Ishikawa (cell line): ENCODE results near the gene FEM1B.

ENCODE experiments used
- CEBPB ChIP-seq: IDR thresholded peaks from 2 replicates; pipeline ENCODE4 v1.6.1; 2012
- CREB1 ChIP-seq: IDR thresholded peaks from 2 replicates; pipeline ENCODE4 v1.6.1; 2012; ENCODE audit warnings: low read depth
- EGR1 ChIP-seq: IDR thresholded peaks from 2 replicates; pipeline ENCODE4 v1.6.1; 2012
- EP300 ChIP-seq: IDR thresholded peaks from 2 replicates; pipeline ENCODE4 v1.6.1; 2012; ENCODE audit warnings: borderline replicate concordance
- MAX ChIP-seq: IDR thresholded peaks from 2 replicates; pipeline ENCODE4 v1.6.1; 2012
- NFIC ChIP-seq: IDR thresholded peaks from 2 replicates; pipeline ENCODE4 v1.6.1; 2012
- RAD21 ChIP-seq: IDR thresholded peaks from 2 replicates; pipeline ENCODE4 v1.6.1; 2012; ENCODE audit warnings: low read depth
- TAF1 ChIP-seq: IDR thresholded peaks from 2 replicates; pipeline ENCODE4 v1.6.1; 2012; ENCODE audit warnings: low read depth, mild to moderate bottlenecking
- TEAD4 ChIP-seq: IDR thresholded peaks from 2 replicates; pipeline ENCODE4 v1.6.1; 2012
- USF1 ChIP-seq: IDR thresholded peaks from 2 replicates; pipeline ENCODE4 v1.6.1; 2012
- YY1 ChIP-seq: IDR thresholded peaks from 2 replicates; pipeline ENCODE4 v1.6.1; 2012; ENCODE audit warnings: low read depth
- ZBTB7A ChIP-seq: IDR thresholded peaks from 2 replicates; pipeline ENCODE4 v1.6.1; 2012; ENCODE audit warnings: low read depth
- TF ChIP-seq, protein P1 (sequence below): IDR thresholded peaks from 2 replicates; pipeline ENCODE4 v1.6.1; 2012; ENCODE audit warnings: low read depth, mild to moderate bottlenecking

DNA sequence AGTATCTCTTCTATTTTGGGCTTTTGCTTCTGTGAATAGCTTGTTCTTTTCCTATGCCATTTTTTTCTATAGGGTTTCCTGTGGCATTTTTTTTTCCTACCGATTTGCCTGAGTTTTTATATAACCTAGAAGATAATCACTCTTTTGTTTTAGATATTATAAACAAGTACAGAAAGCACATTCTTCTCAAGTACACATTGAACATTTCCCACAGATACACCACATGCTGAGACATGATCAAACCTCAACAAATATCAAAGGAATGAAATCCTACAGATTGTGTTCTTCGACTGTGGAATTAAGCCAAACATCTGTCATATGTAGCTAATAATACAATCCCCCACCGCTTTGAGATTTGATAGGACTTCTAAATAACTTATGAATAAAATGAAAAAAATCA, 9.1 kb upstream of the FEM1B start:
- TF ChIP-seq, protein P1, sequence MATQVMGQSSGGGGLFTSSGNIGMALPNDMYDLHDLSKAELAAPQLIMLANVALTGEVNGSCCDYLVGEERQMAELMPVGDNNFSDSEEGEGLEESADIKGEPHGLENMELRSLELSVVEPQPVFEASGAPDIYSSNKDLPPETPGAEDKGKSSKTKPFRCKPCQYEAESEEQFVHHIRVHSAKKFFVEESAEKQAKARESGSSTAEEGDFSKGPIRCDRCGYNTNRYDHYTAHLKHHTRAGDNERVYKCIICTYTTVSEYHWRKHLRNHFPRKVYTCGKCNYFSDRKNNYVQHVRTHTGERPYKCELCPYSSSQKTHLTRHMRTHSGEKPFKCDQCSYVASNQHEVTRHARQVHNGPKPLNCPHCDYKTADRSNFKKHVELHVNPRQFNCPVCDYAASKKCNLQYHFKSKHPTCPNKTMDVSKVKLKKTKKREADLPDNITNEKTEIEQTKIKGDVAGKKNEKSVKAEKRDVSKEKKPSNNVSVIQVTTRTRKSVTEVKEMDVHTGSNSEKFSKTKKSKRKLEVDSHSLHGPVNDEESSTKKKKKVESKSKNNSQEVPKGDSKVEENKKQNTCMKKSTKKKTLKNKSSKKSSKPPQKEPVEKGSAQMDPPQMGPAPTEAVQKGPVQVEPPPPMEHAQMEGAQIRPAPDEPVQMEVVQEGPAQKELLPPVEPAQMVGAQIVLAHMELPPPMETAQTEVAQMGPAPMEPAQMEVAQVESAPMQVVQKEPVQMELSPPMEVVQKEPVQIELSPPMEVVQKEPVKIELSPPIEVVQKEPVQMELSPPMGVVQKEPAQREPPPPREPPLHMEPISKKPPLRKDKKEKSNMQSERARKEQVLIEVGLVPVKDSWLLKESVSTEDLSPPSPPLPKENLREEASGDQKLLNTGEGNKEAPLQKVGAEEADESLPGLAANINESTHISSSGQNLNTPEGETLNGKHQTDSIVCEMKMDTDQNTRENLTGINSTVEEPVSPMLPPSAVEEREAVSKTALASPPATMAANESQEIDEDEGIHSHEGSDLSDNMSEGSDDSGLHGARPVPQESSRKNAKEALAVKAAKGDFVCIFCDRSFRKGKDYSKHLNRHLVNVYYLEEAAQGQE, result no peak
- TF ChIP-seq MAX (no peak), EP300 (no peak), USF1 (no peak), NFIC (no peak), TEAD4 (no peak), TAF1 (no peak), CEBPB (no peak), ZBTB7A (no peak), YY1 (no peak), CREB1 (no peak), RAD21 (no peak), EGR1 (no peak)
